WTC11 (cell line): ENCODE data around the gene RBM19.

Experiments
- CREB1 ChIP-seq: sonication (generic); formaldehyde crosslinking; IDR thresholded peaks from 2 replicates; pipeline ENCODE4 v1.8.0; 2023; ENCODE audit warnings: mild to moderate bottlenecking, missing genetic modification reagents
- CTCF ChIP-seq: fragments of 200-600 bp; IDR thresholded peaks from 2 replicates; pipeline ENCODE4 v1.8.0; 2022; ENCODE audit warnings: antibody characterized with exemption
- ESRRA ChIP-seq: sonication (generic); formaldehyde crosslinking; IDR thresholded peaks from 2 replicates; pipeline ENCODE4 v1.8.1; 2022; ENCODE audit warnings: mild to moderate bottlenecking, missing genetic modification reagents, borderline replicate concordance
- FOXJ3 ChIP-seq: sonication (generic); formaldehyde crosslinking; IDR thresholded peaks from 2 replicates; pipeline ENCODE4 v1.9.0; 2021; ENCODE audit warnings: missing genetic modification reagents, mild to moderate bottlenecking, borderline replicate concordance
- FOXK1 ChIP-seq: sonication (generic); formaldehyde crosslinking; IDR thresholded peaks from 2 replicates; pipeline ENCODE4 v1.8.0; 2022; ENCODE audit warnings: mild to moderate bottlenecking, moderate library complexity, missing genetic modification reagents
- IRF2 ChIP-seq: sonication (generic); formaldehyde crosslinking; IDR thresholded peaks from 2 replicates; pipeline ENCODE4 v1.8.0; 2022; ENCODE audit warnings: low read depth, missing genetic modification reagents, borderline replicate concordance
- KAT7 ChIP-seq: sonication (generic); formaldehyde crosslinking; IDR thresholded peaks from 2 replicates; pipeline ENCODE4 v1.8.1; 2023; ENCODE audit warnings: missing genetic modification reagents, mild to moderate bottlenecking, borderline replicate concordance
- MAX ChIP-seq: sonication (generic); formaldehyde crosslinking; IDR thresholded peaks from 2 replicates; pipeline ENCODE4 v1.8.0; 2022; ENCODE audit warnings: mild to moderate bottlenecking, missing genetic modification reagents
- PRDM15 ChIP-seq: sonication (generic); formaldehyde crosslinking; IDR thresholded peaks from 2 replicates; pipeline ENCODE4 v1.8.0; 2022; ENCODE audit warnings: missing genetic modification reagents
- SP1 ChIP-seq: sonication (generic); formaldehyde crosslinking; conservative IDR thresholded peaks from 2 replicates; pipeline ENCODE4 v1.8.1; 2022; ENCODE audit warnings: missing genetic modification reagents
- TCF7 ChIP-seq: sonication (generic); formaldehyde crosslinking; IDR thresholded peaks from 2 replicates; pipeline ENCODE4 v1.8.0; 2022; ENCODE audit warnings: mild to moderate bottlenecking, low read depth, missing genetic modification reagents, moderate library complexity
- USF2 ChIP-seq: sonication (generic); formaldehyde crosslinking; IDR thresholded peaks from 2 replicates; pipeline ENCODE4 v1.8.1; 2023; ENCODE audit warnings: mild to moderate bottlenecking, missing genetic modification reagents, moderate library complexity
- ZBTB21 ChIP-seq: sonication (generic); formaldehyde crosslinking; IDR thresholded peaks from 2 replicates; pipeline ENCODE4 v1.8.1; 2023; ENCODE audit warnings: mild to moderate bottlenecking, missing genetic modification reagents, borderline replicate concordance
- ZNF512 ChIP-seq: sonication (generic); formaldehyde crosslinking; IDR thresholded peaks from 2 replicates; pipeline ENCODE4 v1.8.1; 2022; ENCODE audit warnings: missing genetic modification reagents, borderline replicate concordance

GRCh38 chr12:113835896-113836295, 130.2 kb downstream of the RBM19 start:
- TF ChIP-seq SP1 (CRISPR knock-in tag), result no peak
- no peak for TF ChIP-seq ESRRA
- no peak for TF ChIP-seq FOXJ3 (CRISPR knock-in tag)
- TF ChIP-seq USF2 (CRISPR knock-in tag), result no peak
- no peak for TF ChIP-seq ZNF512 (CRISPR knock-in tag)
- no peak for TF ChIP-seq ZBTB21 (CRISPR knock-in tag)
- TF ChIP-seq IRF2 (CRISPR knock-in tag), result no peak
- TF ChIP-seq MAX (CRISPR knock-in tag), result no peak
- no peak for TF ChIP-seq PRDM15 (CRISPR knock-in tag)
- TF ChIP-seq CTCF, result no peak
- TF ChIP-seq FOXK1 (CRISPR knock-in tag), result no peak
- no peak for TF ChIP-seq KAT7 (CRISPR knock-in tag)
- TF ChIP-seq CREB1, result no peak
- no peak for TF ChIP-seq TCF7 (CRISPR knock-in tag)
